GM12892 (cell line): ENCODE results near the gene FAM217A.

ENCODE experiments used
- POLR2A ChIP-seq: IDR thresholded peaks from 2 replicates; pipeline ENCODE4 v1.6.1; 2011; ENCODE audit warnings: low read depth, low read length, control low read depth
- POLR2AphosphoS5 ChIP-seq: IDR thresholded peaks from 2 replicates; pipeline ENCODE4 v1.6.1; 2011; ENCODE audit warnings: low read depth, low read length, control low read depth

- no peak for TF ChIP-seq POLR2A
- no peak for TF ChIP-seq POLR2AphosphoS5
Measured at GRCh38 chr6:4036581-4036980, 42.4 kb downstream of the FAM217A start.
